ENCODE results near the gene OSBP2.

The OSBP2 gene

DNA sequence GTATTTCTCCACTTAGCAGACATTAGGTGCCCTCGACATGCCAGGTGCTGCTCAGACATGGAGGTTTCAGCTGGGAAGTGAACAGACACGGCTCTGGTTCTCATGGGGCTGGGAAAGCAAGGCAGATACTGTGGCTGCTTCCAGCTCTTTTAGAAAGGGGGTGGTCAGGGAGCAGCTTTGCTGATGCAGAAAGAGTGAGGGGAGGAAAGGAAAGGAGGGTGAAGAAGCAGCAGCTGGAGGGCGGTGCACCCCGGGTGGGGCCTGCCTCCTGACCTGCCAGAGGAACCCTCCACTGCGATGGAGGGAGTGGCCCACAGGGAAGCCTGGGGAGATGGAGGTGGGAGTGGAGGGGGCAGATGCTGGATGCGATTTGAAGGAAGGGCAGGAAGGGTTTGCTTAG is 197.1 kb downstream of the OSBP2 start:
- H3K27me3 ChIP-seq (ENCODE audit: insufficient read depth, low read length) = no peaks in the 10 kb centered on the region
- H3K27ac ChIP-seq (ENCODE audit: low read length) = no peak overlapping the region
- H3K4me3 ChIP-seq (ENCODE audit: low read length) = no peak overlapping the region
- H3K36me3 ChIP-seq (ENCODE audit: insufficient read depth, low read depth, low read length) = no peaks in the 10 kb centered on the region
- peaks cover 16% of the 10 kb centered on the region for H3K4me1 ChIP-seq (ENCODE audit: insufficient read depth, low read length)
- no peaks in the 10 kb centered on the region for H3K9me3 ChIP-seq (ENCODE audit: insufficient read depth, low read depth, low read length)
- H3K9ac ChIP-seq (ENCODE audit: low read depth, low read length) = no peak overlapping the region

DNA sequence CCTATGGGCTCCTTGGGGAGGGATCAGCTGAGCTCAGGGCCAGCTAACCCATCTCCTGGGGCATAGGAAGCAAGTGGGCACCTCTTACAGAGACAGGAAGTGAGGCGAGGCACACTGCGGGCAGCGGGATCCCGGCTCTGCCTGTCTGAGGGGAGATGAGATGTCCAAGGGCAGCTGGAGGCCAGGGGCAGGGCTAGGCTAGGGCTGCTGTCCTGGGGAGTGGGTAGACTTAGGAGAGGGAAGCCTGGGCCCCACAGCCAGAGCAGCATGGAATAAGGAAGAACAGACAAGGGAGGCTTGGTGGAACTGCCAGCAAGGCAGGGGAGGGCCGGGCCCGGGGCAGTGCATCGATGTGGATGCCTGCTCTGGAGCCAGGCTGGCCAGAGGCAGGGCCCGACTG is 197.6 kb downstream of the OSBP2 start:
- H3K27ac ChIP-seq (ENCODE audit: low read length) = no peak overlapping the region
- no peaks in the 10 kb centered on the region for H3K27me3 ChIP-seq (ENCODE audit: insufficient read depth, low read length)
- H3K4me3 ChIP-seq (ENCODE audit: low read length) = no peak overlapping the region
- no peak overlapping the region for H3K9ac ChIP-seq (ENCODE audit: low read depth, low read length)
- H3K36me3 ChIP-seq (ENCODE audit: insufficient read depth, low read depth, low read length) = no peaks in the 10 kb centered on the region
- peaks cover 16% of the 10 kb centered on the region for H3K4me1 ChIP-seq (ENCODE audit: insufficient read depth, low read length)
- H3K9me3 ChIP-seq (ENCODE audit: insufficient read depth, low read depth, low read length) = no peaks in the 10 kb centered on the region

DNA sequence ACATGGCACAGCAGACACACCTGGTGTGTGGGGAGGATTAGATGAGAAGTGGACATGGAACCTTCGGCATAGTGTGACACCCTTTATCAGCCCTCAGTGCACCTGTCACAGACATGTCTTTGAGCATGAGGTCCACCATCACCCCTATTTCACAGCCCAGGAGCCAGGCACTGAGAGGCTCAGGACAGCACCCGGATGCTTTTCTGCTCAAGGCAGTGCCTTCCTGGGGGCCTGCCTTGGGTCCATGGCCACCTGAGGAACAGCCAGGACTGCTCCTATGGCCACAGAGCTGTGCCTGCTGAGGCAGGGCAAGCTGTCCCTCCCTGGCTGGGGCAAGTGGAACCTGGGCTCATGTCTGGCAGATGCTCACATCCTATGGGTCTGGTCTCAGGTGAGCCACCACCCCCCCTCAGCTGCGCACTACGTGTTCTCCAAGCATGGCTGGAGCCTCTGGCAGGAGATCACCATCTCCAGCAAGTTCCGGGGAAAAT is 198.1 kb downstream of the OSBP2 start:
- Histone ChIP-seq H3K4me3 (ENCODE audit: low read length) (no peak overlapping the region), H3K36me3 (ENCODE audit: insufficient read depth, low read depth, low read length) (no peaks in the 10 kb centered on the region)

DNA sequence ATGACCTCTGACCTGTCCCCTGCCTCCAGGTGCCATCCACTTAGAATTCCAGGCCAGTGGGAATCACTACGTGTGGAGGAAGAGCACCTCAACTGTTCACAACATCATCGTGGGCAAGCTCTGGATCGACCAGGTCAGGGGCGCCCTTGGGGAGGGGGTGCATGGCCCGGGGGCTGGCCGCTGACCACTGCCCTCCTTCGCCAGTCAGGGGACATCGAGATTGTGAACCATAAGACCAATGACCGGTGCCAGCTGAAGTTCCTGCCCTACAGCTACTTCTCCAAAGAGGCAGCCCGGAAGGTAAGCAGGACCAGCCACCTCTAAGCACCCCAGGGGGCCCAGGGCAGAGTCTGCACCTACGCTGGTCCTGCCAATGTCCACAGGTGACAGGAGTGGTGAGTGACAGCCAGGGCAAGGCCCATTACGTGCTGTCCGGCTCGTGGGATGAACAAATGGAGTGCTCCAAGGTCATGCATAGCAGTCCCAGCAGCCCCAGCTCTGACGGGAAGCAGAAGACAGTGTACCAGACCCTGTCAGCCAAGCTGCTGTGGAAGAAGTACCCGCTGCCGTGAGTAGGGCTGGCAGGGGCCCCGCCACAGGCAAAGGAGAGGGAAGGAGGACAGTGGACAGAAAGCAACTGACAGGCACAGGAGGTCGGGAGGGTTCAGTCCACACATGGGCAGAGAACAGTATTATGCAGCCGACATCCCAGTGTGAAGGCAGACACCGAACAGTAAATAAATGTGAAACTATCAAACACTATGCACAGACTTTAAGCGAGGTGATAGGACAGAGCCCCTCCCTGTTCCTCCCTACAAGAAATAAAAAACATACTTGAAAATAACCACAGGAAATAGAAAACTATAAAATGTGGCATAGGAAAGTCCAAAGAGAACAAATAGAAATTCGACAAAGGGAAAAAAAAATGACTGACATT is 199.0 kb downstream of the OSBP2 start:
- no peak overlapping the region for H3K4me3 ChIP-seq (ENCODE audit: low read length)
- no peaks in the 10 kb centered on the region for H3K9me3 ChIP-seq (ENCODE audit: insufficient read depth, low read depth, low read length)
- H3K4me1 ChIP-seq (ENCODE audit: insufficient read depth, low read length) = peaks cover 16% of the 10 kb centered on the region
- H3K27me3 ChIP-seq (ENCODE audit: insufficient read depth, low read length) = no peaks in the 10 kb centered on the region
- no peak overlapping the region for H3K9ac ChIP-seq (ENCODE audit: low read depth, low read length)
- H3K27ac ChIP-seq (ENCODE audit: low read length) = no peak overlapping the region
- no peaks in the 10 kb centered on the region for H3K36me3 ChIP-seq (ENCODE audit: insufficient read depth, low read depth, low read length)

More for the DNA sequence above, 198.1 kb downstream of the OSBP2 start:
- Histone ChIP-seq H3K27me3 (ENCODE audit: insufficient read depth, low read length) (no peaks in the 10 kb centered on the region), H3K27ac (ENCODE audit: low read length) (no peak overlapping the region), H3K9ac (ENCODE audit: low read depth, low read length) (no peak overlapping the region), H3K9me3 (ENCODE audit: insufficient read depth, low read depth, low read length) (no peaks in the 10 kb centered on the region), H3K4me1 (ENCODE audit: insufficient read depth, low read length) (peaks cover 16% of the 10 kb centered on the region)

DNA sequence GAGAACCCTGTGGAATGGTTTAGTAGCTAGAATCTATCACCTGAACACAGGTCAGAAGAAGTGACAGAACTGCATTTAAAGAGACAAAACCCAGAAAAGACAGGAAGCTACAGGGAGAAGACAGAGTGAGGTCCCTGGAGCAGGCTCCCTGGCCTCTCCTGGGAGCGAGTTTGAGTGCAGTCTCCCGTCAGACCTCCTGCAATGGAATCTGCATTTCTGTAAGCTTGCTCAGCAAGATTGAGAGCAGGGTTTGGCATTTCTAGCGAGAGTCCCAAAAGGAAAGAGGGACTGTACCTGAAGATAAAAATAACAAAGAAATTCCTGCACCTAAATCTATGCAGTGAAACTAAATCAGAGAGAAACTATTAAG is 199.7 kb downstream of the OSBP2 start:
- peaks cover 16% of the 10 kb centered on the region for H3K4me1 ChIP-seq (ENCODE audit: insufficient read depth, low read length)
- peaks cover 4% of the 10 kb centered on the region; the same call in 1 of the 2 replicates for H3K36me3 ChIP-seq (ENCODE audit: insufficient read depth, low read depth, low read length)
- peak overlapping the region; percentile 13; the same call in 1 of the 2 replicates for H3K9ac ChIP-seq (ENCODE audit: low read depth, low read length)
- H3K27me3 ChIP-seq (ENCODE audit: insufficient read depth, low read length) = no peaks in the 10 kb centered on the region
- no peak overlapping the region for H3K27ac ChIP-seq (ENCODE audit: low read length)
- H3K4me3 ChIP-seq (ENCODE audit: low read length) = no peak overlapping the region
- no peaks in the 10 kb centered on the region for H3K9me3 ChIP-seq (ENCODE audit: insufficient read depth, low read depth, low read length)

DNA sequence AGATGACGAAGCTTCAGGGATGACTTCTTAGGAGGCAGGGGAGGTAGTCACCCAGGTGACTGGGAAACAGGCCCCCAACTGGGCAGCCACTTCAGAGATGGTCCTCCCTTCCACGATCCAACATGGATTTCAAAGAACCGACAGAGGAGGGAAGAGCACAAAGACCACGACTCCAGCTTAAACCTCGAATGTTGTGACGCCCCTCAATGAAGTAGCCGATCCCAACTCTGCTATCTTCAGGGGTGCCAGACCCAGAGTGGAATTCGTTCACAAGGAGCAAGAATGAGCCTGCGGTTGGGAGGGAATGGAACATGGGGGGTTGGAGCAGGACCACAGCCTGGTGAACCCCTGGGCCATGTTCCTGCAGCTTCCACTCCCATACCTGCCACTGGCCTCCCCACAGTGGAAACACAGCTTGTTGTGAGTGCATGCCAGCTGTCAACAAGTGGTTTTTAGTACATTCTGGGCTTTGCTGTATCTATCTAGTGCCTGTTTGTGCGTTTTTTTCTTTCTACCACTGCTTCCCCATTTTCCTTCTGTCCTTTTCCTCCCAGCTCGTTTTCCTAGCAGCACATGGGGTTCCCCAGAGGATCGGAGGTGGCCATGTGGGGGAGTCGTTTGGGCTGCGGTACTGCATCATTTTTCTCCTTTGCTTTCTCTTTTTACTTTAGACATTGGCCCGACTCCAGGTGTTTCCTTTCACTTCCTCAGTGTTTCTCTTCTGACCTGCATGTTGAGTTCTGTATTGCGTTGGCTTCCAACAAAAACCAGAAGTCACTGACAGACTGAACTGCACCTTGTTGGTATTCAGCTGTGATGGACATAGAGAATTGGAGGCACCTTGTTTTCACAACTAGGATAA is 208.1 kb downstream of the OSBP2 start:
- H3K9ac ChIP-seq (ENCODE audit: low read depth, low read length) = no peak overlapping the region
- no peak overlapping the region for H3K4me3 ChIP-seq (ENCODE audit: low read length)
- H3K36me3 ChIP-seq (ENCODE audit: insufficient read depth, low read depth, low read length) = peaks cover 34% of the 10 kb centered on the region
- no peak overlapping the region for H3K27ac ChIP-seq (ENCODE audit: low read length)
- no peaks in the 10 kb centered on the region for H3K9me3 ChIP-seq (ENCODE audit: insufficient read depth, low read depth, low read length)
- H3K4me1 ChIP-seq (ENCODE audit: insufficient read depth, low read length) = no peaks in the 10 kb centered on the region
- H3K27me3 ChIP-seq (ENCODE audit: insufficient read depth, low read length) = no peaks in the 10 kb centered on the region

DNA sequence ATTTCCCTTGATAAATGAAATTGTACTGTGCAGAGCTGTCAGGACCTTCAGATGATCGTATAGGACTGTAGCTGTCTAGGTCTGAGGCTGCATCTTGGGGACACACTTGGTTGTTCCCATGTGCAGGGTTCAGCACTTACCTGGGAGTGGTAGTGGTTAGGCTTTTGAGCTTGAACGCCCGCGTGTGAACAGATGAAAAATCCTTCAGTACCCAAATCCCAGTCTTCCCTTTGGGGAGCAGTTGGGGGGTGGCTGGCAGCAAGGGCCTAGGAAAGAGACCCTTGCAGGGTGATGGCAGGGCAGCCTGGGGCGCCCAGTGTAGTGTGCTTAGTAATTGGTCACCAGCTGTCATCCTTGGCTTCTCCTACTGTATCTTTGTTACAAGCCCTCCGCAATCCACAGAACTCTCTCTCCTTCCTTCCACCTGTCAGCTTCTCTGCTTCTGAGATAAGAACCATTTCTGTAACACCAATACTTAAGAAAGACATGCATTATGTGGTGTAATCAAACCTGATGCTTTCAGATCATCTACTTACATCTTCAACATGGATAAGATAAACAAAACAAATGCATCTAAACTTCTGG is 209.3 kb downstream of the OSBP2 start:
- Histone ChIP-seq H3K36me3 (ENCODE audit: insufficient read depth, low read depth, low read length) (peaks cover 32% of the 10 kb centered on the region), H3K27ac (ENCODE audit: low read length) (no peak overlapping the region), H3K27me3 (ENCODE audit: insufficient read depth, low read length) (no peaks in the 10 kb centered on the region), H3K9ac (ENCODE audit: low read depth, low read length) (no peak overlapping the region), H3K4me3 (ENCODE audit: low read length) (no peak overlapping the region), H3K9me3 (ENCODE audit: insufficient read depth, low read depth, low read length) (no peaks in the 10 kb centered on the region), H3K4me1 (ENCODE audit: insufficient read depth, low read length) (no peaks in the 10 kb centered on the region)

DNA sequence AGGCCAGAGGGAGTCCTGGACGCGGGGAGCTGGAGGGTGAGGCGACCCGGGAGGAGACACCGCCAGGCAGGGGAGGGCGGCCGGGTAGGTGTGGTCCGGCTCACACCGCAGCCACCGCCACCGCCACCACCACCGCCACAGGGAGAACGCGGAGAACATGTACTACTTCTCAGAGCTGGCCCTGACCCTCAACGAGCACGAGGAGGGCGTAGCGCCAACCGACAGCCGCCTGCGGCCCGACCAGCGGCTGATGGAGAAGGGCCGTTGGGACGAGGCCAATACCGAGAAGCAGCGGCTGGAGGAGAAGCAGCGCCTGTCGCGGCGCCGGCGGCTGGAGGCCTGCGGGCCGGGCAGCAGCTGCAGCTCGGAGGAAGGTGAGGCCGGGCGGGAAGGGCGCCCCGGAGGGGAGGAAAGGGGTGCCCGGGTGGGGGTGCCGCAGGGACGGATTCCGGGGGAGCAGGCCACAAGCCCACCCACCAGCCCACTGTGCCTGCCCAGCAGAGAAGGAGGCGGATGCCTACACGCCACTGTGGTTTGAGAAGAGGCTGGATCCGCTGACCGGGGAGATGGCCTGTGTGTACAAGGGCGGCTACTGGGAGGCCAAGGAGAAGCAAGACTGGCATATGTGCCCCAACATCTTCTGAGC is 211.1 kb downstream of the OSBP2 start:
- H3K9ac ChIP-seq (ENCODE audit: low read depth, low read length) = no peak overlapping the region
- peaks cover 22% of the 10 kb centered on the region for H3K36me3 ChIP-seq (ENCODE audit: insufficient read depth, low read depth, low read length)
- no peaks in the 10 kb centered on the region for H3K27me3 ChIP-seq (ENCODE audit: insufficient read depth, low read length)
- H3K9me3 ChIP-seq (ENCODE audit: insufficient read depth, low read depth, low read length) = no peaks in the 10 kb centered on the region
- no peak overlapping the region for H3K27ac ChIP-seq (ENCODE audit: low read length)
- H3K4me1 ChIP-seq (ENCODE audit: insufficient read depth, low read length) = no peaks in the 10 kb centered on the region
- no peak overlapping the region for H3K4me3 ChIP-seq (ENCODE audit: low read length)

DNA sequence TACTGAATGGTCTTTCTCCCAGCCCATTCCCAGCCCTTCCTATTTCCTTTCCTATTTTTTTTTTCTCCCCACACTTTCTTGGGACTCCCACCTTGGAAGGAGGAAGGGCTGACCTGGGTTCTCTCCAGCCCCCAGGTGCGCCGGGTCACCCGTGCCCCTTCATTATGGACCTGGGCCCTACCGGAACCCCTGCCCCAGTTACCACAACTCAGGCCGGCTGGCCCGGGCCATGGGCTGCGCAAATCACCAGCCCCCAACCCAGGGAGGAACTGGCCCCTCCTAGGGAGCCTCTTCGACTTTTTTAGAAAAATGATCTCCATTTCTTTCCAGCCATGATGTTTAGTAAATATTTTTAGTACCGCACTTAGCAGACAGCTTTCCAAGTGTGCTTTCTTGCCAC is 211.7 kb downstream of the OSBP2 start:
- Histone ChIP-seq H3K9me3 (ENCODE audit: insufficient read depth, low read depth, low read length) (no peaks in the 10 kb centered on the region), H3K4me3 (ENCODE audit: low read length) (no peak overlapping the region), H3K4me1 (ENCODE audit: insufficient read depth, low read length) (no peaks in the 10 kb centered on the region), H3K36me3 (ENCODE audit: insufficient read depth, low read depth, low read length) (peaks cover 22% of the 10 kb centered on the region), H3K9ac (ENCODE audit: low read depth, low read length) (no peak overlapping the region), H3K27ac (ENCODE audit: low read length) (no peak overlapping the region), H3K27me3 (ENCODE audit: insufficient read depth, low read length) (no peaks in the 10 kb centered on the region)

DNA sequence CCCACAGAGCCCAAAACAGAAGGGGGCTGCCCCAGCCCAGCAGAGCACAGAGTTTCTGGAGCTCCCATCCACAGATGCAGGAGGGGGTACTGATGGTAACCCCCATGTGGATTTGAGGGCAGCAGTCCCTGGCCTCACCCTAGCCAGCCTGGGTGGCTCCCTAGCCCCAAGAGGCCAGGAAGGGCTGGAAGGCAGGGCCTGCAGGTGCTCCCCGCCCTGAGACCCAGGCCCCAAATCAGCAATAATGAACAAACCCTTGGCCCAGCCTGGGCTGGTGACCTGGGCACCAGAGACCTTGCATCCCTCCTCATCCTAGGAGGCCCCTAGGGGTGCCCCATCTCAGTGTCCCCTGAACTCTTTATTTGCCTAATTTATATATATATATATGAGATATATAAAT is 212.3 kb downstream of the OSBP2 start:
- Histone ChIP-seq H3K4me3 (ENCODE audit: low read length) (no peak overlapping the region), H3K27ac (ENCODE audit: low read length) (no peak overlapping the region), H3K36me3 (ENCODE audit: insufficient read depth, low read depth, low read length) (peaks cover 22% of the 10 kb centered on the region), H3K27me3 (ENCODE audit: insufficient read depth, low read length) (no peaks in the 10 kb centered on the region), H3K9me3 (ENCODE audit: insufficient read depth, low read depth, low read length) (no peaks in the 10 kb centered on the region), H3K4me1 (ENCODE audit: insufficient read depth, low read length) (no peaks in the 10 kb centered on the region), H3K9ac (ENCODE audit: low read depth, low read length) (no peak overlapping the region)

DNA sequence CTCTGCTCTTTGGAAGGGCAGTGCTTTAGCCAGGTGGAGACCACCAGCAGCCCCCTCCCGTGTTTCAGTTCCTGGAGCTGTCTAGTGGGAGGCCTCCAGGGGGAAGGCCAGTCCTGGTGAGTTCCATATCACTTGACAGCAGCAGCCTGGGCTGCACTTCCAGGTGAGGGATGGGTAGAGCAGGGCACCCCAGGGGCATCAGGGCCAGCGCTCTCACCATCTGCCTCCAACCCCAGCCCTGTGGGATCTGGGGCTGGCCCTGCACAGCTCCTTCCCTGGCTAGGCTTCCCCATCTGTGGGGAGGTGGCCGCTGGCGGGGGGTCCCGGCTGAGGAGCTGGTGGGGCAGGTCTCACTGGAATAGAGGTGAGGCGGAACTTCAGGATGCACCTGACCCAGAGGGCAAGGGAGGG is 213.4 kb downstream of the OSBP2 start:
- H3K9ac ChIP-seq (ENCODE audit: low read depth, low read length) = no peak overlapping the region
- no peak overlapping the region for H3K27ac ChIP-seq (ENCODE audit: low read length)
- H3K9me3 ChIP-seq (ENCODE audit: insufficient read depth, low read depth, low read length) = no peaks in the 10 kb centered on the region
- peaks cover 13% of the 10 kb centered on the region for H3K36me3 ChIP-seq (ENCODE audit: insufficient read depth, low read depth, low read length)
- no peaks in the 10 kb centered on the region for H3K4me1 ChIP-seq (ENCODE audit: insufficient read depth, low read length)
- no peaks in the 10 kb centered on the region for H3K27me3 ChIP-seq (ENCODE audit: insufficient read depth, low read length)
- H3K4me3 ChIP-seq (ENCODE audit: low read length) = no peak overlapping the region
